Stimulated activated CD8-positive, alpha-beta memory T cell treated with anti-CD3 and anti-CD28 coated beads, Interleukin-7, amount 100 ng/mL, for 24 hours (primary cell): ENCODE measurements around the gene STRA8.

Experiments used
- DNase-seq: peaks from one replicate; pipeline ENCODE4 v3.0.0-alpha.2; 2020; ENCODE audit warnings: low read depth

STRA8 gene

GRCh38 chr7:135238112-135238744, 4.6 kb downstream of the STRA8 start:
- no peak for DNase-seq

- DNase-seq: no peak
Measured at GRCh38 chr7:135239263-135239662, 5.6 kb downstream of the STRA8 start.

GRCh38 chr7:135240441-135240840, 6.8 kb downstream of the STRA8 start:
- no peak for DNase-seq

DNA sequence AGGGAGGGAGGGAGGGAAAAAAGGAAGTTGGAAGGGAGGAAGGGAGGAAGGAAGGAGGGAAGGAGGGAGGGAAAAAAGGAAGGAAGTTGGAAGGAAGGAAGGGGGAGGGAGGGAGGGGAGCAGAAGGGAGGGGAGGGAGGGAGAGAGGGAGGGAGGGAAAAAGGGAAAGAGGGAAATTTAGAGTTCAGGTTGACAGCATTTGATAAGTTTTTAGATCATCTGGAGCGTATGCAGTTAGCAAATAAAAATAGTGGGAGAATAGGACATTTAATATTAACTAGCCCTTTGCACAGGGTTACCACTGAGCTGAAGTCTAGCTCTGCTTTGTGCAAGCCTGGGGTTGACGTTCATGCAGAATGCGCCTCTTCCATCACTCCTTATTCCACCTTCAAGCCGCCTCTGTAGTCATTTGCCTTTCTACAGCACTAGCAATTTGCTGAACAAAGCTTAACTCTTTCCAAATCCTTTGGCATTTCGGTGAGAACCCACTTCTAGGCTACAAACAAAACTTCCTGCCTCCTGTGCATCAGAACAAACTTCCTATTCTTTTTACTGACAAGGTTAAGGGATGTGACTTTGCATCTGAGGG, 8.6 kb downstream of the STRA8 start:
- no peak for DNase-seq

- DNase-seq: no peak
Measured at GRCh38 chr7:135245226-135246190, 11.9 kb downstream of the STRA8 start.

DNA sequence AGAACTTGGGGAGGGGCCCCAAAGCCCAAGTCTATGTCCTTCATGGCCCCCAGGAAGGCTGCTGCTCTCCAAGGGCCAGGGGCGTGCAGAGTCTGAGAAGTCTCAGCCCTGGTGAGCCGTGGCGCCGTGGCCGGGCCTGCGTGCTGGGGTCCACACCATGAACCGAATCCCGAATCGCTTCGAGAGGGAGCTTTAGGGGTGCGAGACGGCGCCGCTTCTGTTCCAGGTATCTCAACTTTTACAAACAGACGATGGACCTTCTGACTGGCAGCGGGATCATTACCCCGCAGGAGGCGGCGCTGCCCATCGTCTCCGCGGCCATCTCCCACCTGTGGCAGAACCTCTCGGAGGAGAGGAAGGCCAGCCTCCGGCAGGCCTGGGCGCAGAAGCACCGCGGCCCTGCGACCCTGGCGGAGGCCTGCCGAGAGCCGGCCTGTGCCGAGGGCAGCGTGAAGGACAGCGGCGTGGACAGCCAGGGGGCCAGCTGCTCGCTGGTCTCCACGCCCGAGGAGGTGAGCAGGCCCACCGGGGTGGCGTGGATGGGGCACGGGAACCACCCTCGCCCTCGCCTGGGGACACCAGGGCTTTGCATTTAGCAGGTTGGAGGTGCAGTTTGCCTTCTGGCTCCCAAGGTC, 12.7 kb downstream of the STRA8 start:
- no peak for DNase-seq

- DNase-seq: no peak
Measured at GRCh38 chr7:135247746-135248471, 14.3 kb downstream of the STRA8 start.

DNA sequence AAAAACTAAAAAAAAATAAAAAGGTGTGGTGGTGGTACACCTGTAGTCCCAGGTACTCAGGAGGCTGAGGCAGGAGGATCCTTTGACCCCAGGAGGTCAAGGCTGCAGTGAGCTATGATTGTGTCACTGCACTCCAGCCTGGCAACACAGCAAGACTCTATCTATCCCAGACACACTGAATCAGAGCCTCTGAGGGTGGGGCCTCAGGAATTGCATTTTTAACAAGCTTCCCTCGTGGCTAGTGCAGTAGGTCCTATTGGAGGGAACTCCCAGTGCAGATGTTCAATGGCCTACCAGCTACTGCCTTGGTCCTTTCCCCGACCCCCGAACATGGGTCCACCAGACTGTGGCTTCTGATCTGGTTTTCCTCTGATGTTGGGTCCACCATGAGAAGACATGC, 14.9 kb downstream of the STRA8 start:
- DNase-seq: no peak

DNA sequence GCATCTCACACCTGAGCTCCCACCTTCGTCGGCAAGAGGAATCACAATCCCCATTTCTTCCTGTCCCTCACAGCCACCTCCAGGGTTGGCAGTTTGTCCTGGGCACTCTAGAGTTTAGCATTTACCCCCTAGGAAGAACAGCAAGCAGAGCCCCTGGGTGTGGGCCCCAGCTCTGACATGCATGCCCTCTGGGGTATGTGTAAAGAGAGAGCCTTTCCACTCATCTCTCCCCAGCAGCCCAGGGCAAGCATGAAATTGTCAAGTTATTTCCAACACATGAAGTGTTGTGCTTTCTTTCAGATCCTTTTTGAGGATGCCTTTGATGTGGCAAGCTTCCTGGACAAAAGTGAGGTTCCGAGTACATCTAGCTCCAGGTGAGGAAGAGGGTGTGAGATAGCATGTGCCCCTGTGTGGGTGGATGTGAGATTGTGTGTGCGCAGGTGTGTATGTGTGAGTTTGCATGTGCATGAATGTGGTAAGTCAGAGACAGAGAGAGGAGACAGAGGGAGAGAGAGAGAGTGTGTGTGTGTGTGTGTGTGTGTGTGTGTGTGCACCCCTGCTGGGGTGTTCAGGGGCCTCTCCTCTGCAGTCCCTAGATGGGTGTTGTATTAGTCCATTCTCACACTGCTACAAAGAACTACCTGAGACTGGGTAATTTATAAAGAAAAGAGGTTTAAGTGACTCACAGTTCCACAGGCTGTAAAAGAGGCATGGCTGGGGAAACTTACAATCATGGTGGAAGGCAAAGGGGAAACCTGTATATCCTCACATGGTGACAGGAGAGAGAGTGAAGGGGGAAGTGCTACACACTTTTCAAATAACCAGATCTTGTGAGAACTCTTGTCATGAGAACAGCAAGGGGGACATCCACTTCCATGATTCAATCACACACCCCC, 18.1 kb downstream of the STRA8 start:
- DNase-seq: no peak

DNA sequence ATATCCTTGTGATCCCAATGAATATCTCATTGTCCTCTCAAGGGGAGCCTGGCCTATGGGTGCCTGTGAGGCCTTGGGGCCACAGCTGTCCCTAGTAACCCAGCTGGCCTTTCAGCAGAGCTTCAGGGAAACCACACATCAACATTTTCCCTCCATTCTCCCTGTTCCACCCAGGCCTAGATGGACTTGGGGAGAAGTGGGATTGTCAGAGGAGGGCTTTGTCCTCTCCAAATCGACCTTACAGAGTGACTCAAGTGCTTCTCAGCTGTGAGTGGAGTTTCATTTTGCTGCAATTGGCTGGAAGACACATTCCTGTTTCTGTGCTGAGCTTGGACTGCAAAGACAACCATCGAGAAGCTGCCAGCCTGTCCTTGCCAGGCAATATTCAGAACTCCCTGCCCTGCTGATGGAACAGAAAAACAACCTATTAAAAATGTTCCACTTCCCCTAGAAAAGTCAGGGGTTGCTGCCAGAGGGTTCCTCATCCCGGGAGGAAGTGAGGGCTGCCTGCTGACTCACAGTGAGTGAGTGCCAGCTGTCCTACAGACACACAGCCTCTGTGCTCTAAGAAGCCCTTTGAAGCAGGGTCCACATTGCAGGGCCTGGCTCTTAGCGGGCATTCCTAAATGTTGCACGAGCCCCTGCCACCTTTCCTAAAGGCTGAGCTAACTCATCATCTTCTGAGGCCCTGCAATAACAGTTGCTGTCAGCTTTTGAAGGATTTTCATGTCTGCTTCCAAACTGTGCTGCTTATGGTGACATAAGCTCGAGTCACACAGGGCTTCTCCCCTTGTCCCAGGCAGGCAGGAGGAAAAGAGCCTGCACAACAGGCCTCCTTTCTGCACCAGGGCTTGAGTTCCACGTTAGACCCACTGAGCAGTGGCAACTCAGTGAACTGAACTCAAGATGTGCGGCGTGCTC, 20.5 kb downstream of the STRA8 start:
- DNase-seq: no peak

DNA sequence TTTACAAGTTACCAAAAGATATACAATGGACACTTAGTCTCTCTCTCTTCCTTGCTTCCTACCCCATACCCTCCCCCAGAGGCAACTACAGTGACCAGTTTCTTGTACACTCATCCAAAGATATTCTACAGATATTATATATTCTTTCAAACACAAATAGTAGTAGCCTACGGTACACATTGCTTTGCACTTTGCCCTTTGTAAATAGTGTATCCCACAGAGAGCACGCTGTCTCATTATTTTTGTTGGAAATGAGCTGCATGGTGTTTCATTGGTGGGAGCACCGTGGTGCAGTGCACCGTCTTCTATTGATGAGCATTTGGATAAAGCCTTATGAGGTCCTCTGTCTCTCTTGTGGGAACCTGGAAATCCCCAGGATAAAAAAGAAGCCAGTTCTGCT, 24.2 kb downstream of the STRA8 start:
- DNase-seq: no peak

GRCh38 chr7:135258585-135258984, 24.9 kb downstream of the STRA8 start:
- DNase-seq: no peak

DNA sequence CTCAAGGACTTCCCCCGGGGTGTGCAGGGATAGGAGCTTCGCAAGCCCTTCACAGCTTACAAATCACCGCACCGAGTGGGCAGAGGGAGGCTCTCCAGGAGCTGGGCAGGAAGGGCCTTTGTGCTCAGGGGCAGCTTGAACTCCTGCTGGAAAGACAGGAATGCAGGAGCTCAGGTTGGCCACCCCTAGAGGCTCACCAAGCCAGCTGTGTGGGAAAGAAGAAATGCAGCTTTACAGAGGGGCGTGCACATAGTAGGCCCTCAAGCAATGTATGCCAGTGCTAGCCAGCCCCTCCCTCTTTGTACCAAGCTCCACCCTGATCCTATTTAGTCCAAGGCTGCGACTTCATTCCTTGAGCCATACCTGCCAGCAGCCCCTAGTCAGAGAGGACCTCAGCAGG, 26.1 kb downstream of the STRA8 start:
- no peak for DNase-seq

DNA sequence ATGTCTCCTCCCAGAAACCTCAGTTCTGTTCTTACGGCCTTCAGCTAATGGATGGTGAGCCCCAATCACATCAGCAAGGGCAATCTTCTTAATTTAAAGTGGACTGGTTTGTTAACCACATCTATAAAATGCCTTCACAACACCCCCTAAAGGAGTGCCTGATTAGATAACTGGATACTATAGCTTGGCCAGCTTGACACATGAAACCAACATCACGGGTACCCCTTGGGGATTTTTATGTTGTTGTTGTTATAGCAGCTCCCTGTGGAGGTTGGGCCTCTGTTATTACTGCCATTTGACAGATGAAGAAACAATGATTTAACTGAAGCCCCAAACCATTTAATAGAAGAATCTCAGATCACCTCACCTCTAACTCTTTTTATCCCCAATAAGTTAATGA, 26.8 kb downstream of the STRA8 start:
- no peak for DNase-seq

- DNase-seq: no peak
Measured at GRCh38 chr7:135260930-135261721, 27.5 kb downstream of the STRA8 start.

DNA sequence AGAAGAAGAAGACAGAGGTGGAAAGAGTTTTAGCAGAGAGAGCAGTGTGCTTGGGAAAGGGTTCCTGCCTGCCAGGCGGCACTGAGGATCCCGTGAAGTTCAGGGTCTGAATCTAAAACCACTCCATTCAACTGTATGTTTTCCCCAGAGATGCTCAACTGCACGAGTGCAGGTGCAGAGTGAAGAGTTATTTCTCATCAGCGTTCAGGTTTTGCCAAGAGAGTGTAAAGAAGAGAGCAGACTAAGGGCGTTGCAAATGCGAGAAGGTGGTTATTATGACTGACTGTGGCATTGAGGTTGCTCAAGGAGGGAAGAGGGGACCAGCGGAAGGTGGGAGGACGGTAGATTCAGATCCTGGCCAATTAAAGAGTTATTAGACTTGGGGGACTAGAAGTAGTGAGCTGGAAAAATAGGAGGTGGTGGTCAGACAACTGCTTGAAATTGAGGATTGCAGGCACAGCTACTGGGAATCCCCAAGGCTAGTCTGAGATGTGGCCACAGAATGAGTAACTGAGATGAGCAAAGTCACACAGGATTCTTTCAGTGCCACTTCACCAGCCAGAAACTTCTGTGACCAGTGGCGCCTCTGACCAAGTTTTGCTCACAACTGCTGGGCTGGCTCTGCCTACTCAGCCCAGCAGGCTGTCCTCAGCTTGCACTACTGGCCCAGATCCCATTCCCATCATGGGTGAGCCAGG, 29.1 kb downstream of the STRA8 start:
- DNase-seq: no peak

DNA sequence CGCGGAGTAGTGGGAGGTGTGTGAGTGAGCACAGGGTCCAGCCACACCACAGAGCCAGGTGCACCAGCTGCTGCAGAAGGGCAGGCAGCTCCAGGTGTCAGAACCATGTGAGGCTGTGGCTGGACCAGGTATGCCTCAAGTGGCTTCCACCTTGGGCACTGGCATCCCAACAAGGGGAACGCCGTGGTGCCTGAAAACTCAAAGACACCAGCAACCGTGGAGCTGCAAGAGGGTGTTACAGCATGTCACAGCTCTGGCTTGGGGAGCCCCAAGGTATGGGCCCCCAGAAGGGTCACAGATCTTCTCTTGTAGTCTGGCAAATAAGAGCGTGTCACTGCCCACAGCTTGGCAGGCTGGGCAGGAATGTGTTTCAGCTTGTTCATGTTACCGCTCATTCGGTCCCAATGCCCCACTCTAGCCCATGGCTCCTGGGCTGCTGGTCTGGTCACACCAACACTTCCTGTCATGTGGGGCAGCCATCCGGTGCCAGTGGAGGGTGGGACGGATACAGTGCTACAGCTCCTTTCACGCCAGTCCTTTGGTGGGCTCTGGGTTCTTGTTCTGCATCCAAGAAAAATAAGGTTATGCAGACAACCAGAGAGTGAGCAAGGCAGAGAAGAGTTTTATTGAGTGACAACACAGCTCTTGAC, 29.8 kb downstream of the STRA8 start:
- DNase-seq: no peak

DNA sequence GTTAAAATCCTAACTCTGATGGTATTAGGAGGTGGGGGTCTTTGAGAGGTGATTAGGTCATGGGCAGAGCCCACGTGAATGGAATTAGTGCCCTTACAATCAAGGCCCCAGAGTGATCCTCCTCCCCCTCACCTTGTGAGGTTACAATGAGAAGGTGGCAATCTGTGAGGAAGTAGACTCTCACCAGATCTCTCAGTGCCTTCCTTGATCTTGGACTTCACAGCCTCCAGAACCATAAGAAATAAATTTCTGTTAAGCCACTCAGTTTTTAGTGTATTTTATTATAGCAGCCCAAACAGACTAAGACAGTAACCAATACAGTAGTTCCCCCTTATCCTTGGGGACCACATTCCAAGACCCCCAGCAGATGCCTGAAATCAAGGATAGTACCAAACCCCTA, 32.0 kb downstream of the STRA8 start:
- no peak for DNase-seq
